Jurkat, Clone E6-1 (cell line): Measurements from ENCODE around the gene NACAD.

Source experiments
- DNase-seq: peaks from one replicate; pipeline ENCODE4 v3.0.0-alpha.2; 2011; ENCODE audit warnings: low read depth, low spot score
- H3K4me3 ChIP-seq: 2 replicates; pipeline ENCODE4 v1.5.1; 2011; ENCODE audit warnings: mild to moderate bottlenecking, low read length, control low read depth, moderate library complexity

The NACAD gene

DNA sequence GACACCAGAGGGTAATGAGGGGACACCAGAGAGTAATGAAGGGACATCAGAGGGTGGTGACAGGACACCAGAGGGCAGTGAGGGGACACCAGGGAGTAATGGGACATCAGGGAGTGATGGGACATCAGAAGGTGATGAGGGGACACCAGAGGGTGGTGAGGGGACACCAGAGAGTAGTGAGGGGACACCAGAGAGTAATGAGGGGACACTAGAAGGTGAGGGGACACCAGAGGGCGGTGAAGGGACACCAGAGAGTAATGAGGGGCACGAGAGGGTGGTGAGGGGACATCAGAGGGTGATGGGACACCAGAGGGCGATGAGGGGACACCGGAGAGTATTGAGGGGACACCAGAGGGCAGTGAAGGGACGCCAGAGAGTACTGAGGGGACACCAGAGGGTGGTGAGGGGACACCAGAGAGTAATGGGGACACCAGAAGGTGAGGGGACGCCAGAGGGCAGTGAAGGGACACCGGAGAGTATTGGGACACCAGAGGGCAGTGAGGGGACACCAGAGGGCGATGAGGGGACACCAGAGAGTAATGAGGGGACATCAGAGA is 10.6 kb downstream of the NACAD start:
- no peak overlapping the region for H3K4me3 ChIP-seq

DNA sequence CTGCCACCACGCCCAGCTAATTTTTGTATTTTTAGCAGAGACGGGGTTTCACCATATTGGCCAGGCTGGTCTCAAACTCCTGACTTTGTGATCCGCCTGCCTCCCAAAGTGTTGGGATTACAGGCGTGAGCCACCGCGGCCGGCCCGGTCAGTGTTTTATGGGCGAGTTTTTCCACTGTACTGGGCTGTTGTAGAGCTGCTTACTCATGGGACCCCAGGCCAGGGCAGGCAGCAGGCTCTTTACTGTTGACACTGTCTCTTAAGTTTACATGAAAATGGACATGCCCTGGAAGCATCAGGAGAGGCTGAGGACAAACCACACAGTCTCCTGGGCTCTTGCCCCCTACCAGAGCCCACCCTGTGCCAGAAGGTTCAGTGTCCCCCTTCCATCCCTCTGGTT is 11.2 kb downstream of the NACAD start:
- H3K4me3 ChIP-seq: no peak overlapping the region
- no peak for DNase-seq

More for the DNA sequence above, 10.6 kb downstream of the NACAD start:
- no peak for DNase-seq

GRCh38 chr7:45076946-45077345 is 11.8 kb downstream of the NACAD start:
- no peak overlapping the region for H3K4me3 ChIP-seq
- no peak for DNase-seq

GRCh38 chr7:45075871-45076796 is 12.6 kb downstream of the NACAD start:
- no peak for DNase-seq
- H3K4me3 ChIP-seq: no peak overlapping the region

DNA sequence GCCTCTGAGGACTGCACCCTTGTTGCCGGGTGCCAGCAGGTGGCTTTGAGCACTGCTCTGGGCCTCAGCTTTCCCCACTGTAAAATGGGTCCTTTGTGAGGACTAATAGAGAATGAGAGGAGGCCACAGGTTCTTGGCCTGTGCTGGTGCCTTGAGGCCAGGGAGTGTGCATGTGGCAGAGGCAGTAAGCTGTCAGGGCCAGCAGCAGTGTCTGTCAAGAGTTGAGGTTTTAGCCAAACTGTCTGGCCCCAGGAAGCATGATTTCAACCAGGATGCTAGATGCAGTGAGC is 13.5 kb downstream of the NACAD start:
- no peak overlapping the region for H3K4me3 ChIP-seq
- no peak for DNase-seq

DNA sequence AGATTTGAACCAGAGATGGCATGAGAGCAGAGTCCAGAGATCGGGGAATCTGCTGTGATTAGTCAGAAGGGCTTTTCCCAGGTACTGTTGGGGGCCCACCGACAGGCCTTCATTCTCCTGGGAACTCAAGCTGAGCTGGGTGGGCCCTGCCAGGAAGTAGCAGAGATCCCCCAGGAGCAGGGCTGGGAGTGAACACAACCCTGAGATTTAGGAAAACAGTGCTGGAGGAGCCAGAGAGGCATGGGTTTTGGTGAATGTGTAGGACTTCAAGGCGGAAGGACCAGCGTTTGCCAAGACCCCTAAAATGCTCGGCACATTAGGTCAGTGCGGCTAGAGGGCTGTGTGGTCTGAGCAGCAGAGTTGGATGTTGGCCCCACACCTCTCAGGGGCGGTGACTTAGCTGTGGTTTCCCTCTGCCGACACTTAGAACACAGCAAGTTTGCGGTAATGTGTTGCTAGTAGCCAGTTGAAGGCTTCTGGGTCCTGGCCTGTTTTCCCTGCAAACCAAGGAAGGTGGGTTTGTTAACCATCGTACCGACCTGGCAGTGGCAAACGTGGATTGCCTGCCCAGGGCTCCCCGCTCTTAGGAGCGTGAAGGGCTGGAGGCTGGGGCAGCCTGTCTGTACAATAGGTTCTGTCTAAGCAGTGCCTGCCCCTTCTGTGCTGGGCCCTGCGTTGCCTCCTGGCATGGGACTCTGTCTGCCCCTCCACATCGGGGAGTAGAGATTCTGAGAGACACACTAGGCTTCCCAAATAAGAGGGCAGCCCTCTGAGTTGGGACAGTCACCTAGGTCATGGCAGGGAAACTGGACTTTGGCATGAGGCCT is 14.0 kb downstream of the NACAD start:
- no peak for DNase-seq

DNA sequence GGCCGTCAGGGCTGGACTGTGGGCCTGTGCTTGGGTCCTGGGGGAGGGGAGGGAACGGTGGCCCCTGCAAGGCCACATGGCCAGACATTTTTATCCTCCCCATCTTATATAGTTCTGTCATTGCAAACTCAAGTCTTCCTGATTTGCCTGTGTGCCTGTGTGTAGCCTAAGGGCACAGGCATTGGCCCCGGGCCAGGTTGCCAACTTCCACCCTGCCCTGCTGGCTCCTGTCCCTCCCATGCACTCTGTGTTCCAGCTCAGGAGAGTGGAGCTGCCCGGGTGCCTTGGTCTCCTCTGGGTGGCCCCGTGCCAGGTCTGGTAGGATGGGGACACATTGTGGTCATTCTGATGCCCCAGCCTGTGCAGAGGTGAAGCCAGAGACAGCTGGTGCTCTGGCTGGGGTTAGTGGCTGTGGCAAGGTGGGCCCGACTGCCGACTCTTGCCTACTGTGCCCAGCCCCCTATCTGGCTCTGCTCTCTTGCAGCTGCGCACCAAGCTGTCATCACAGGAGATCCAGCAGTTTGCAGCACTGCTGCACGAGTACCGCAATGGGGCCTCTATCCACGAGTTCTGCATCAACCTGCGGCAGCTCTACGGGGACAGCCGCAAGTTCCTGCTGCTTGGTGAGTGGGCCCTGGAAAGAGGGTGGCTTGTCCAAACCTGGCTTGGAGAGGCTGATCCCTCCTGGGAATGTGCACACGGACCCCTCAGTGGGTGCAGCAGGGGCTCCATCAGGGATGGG is 14.8 kb downstream of the NACAD start:
- no peak overlapping the region for H3K4me3 ChIP-seq
- DNase-seq: no peak

More for the DNA sequence above, 14.0 kb downstream of the NACAD start:
- no peak overlapping the region for H3K4me3 ChIP-seq

DNA sequence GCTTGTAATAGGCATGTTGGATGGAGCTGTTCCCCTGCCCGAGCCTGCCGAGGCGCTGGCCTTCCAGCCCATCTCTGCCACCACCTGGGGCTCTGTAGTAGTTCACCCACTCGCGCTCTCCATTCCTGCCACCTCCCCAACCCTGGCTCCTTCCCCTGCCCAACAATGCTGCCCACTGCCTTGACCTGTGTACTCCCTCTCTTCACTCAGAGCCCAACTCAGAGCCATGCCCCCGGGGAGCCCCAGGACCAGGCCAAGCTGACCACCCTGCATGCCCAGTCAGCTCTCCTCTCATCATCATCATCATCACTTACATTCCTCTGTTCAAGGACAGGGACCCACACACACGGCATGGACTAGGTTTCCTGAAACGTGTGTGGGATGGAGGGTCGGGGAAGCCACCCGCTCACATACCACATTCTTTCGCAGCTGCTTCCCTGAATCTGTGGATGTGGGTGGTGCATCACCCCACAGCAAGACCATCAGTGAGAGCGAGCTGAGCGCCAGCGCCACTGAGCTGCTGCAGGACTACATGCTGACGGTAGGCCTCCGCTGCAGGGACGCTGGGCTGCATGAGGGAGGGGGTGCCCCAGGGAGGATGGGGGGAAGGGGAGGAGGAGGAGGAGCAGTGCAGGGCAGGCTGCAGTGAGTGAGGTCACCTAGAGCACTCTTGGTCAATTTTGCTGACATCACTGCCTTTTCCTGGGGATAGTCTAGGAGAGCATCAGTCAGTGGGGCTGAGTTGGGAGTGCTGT is 15.6 kb downstream of the NACAD start:
- no peak overlapping the region for H3K4me3 ChIP-seq
- DNase-seq: no peak

DNA sequence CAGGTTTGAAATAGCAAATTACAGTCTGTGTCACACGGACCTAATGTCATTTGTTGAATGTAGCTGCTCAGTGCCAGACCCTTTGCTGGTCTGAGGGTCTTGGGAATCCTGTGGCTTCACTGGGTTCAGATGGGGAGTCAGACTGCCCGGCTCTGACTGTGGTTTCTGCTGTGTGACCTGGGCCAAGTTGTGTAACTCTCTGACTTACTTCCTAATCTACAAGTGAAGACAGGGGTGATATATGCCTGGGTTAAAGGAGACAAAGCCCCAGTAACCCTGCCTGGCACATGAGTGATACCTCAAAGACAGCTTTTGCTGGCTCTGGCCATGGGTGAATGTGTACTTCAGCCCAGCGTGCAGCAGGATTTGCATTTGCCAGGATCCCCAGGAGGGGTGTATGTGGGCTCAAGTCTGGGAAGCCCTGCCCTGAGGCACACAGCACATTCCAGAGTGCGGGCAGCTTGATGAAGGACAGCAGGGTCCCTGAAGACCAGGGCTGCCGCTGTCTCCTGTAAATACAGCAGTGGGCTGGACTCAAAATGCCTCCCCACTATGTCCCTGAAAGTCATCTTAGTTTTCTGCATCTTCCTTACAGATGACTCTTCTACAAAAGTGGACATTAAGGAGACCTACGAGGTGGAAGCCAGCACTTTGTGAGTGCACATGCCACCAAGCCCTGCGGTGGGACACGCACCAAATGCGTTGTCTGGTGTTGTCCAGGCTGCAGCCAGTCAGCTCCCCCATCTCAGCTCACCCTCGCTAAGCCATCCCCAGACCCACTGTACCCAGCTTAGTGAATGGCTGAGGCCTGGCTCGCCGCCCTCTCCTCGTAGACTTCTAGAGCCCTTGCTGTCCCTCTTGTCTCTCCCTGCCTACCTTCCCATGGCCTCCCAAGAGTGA is 16.4 kb downstream of the NACAD start:
- no peak for DNase-seq
- H3K4me3 ChIP-seq: no peak overlapping the region

DNA sequence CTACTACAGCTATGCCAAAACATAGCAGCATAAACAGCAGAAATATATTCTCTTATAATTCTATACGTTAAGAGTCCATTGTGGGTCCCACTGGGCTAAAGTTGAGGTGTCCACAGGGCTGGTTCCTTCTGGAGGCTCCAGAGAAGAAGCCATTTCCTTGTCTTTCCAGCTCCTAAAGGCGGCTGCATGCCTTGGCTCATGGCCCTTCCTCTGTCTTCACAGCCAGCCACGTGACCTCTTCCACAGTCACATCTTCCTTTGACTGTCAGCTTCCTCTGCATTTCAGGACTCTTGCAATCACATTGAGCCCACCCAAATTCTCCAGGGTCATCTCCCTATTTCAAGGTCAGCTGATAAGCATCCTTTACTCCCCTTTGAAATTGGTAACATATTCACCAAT is 17.2 kb downstream of the NACAD start:
- no peak overlapping the region for H3K4me3 ChIP-seq
- DNase-seq: no peak

DNA sequence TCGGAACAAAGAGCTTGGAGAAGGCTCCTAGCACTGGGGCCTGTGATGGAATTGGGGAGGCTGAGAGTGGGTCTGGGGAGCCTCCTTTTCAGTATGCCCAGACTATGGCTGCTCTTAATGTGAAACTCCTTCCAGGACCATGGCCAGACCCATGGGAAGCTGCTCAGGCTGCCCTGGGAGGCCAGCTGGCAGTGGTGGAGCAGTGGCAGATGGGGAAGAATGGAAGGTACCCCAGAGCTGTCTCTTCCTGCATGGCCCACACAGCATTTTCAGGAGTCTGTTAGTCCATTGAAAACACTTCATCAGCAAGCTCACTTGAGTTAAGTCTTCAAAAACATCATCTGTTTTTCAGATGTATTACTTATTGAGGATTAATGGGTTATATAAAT is 18.5 kb downstream of the NACAD start:
- no peak for DNase-seq

DNA sequence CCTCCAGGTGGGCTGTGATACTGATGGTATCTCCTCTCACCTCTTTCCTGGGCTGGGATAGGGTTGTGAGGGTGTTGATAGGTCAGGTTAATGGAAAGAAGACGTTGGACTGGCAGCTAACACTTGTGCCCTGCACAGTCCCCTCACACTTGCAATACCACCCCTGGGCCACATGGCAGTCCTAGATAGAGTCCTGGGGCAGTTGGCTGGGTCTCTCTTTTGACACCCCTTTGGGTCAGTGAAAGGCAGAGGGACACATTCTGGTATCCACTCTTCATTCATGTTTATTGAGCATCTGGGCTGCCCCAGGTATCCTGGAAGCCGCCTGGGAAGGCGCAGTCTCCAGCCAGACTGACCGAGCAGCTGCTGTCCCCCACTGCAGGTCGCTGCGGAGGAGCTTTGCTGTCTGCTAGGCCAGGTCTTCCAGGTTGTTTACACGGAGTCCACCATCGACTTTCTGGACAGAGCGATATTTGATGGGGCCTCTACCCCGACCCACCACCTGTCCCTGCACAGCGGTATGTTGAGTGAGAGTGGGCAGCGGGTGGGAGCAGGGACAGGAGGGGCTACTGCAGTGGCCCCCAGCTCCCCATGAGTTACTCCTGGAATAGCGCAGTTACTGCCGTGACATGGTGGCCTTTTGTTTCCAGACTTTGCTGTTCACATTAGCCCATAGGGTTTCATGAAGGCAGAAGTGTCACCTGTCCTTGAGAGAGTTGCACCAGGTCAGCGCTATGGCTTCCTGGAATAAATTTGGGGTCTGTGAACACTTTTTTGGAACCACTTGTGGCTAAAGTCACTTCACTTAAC is 19.1 kb downstream of the NACAD start:
- no peak for DNase-seq

More for the DNA sequence above, 18.5 kb downstream of the NACAD start:
- H3K4me3 ChIP-seq: no peak overlapping the region

DNA sequence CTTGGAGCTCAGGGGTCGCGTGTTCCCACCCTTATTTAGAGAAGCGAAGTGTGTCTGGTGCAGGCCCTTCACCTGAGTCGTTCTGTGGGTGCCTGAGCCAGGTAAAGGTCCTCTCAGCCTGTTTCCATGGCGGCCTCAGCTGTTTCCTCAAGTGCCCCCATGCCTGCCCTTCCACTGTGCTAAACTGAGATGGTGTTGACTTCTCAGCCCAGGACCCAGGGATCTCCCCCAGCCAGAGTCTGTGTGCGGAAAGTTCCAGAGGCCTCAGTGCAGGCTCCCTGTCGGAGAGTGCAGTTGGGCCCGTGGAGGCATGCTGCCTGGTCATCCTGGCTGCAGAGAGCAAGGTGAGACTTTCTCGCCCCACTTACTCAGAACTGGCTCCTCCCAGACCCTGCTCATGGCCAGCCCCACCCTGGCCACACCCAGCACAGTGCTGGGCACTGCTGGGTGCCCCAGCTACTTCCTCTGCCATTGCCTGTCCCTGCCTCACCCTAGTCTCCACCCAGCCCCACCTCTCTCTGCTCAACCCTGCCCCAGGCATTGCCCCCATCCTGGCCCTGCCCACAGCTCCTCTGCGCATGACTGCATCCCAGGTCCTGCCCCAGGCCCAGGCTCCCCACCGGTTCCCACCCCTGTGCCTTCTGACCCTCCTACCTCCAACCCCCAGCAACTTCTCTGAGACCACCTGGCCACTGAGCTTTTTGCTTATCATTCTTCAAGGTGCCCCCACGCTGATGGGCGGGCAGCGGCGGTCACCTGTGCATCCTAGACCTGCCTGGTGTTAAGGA is 20.3 kb downstream of the NACAD start:
- no peak overlapping the region for H3K4me3 ChIP-seq
- DNase-seq: no peak

More for the DNA sequence above, 19.1 kb downstream of the NACAD start:
- no peak overlapping the region for H3K4me3 ChIP-seq

GRCh38 chr7:45067582-45067981 is 21.2 kb downstream of the NACAD start:
- DNase-seq: no peak
- no peak overlapping the region for H3K4me3 ChIP-seq

DNA sequence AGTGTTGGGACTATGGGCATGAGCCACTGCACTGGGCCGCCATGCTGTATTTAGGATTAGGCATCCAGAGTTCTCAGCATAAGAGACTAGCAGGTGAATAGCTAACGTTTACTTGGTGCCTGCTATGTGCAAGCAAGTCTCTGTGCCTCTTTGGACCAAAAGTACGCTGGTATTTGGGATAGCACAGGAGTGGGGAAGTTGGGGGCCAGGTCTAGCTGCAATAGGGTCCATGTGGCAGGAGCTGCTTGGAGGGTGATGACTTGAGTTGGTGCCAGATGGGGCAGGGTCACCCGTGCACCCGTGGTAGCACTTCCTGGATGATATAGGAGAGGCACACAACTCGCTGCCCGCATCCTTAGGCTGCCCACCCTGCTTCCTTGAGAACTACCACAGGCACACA is 22.4 kb downstream of the NACAD start:
- no peak for DNase-seq
- no peak overlapping the region for H3K4me3 ChIP-seq
